Measurements from ENCODE around the gene LOXHD1. TPM values are rescaled to one million over a fixed set of nuclear protein-coding genes. Genes with fewer than 3 reads are reported as not detected.

Gene LOXHD1
- total RNA-seq, 1 experiment from 2014 or later: not detected

- H3K4me3 ChIP-seq (ENCODE audit: low read depth in 2 of 2, low read length in 2 of 2): no peak overlapping the region
- in situ Hi-C loops (cut with HindIII; ENCODE audit: low pct_unique_long_range_greater_than_20kb, low sequenced_read_pairs): no loop called here
- TF ChIP-seq POLR2AphosphoS5 (IDR thresholded peaks at IDR 0.05; ENCODE audit: low read depth, low read length): no peak
- no peaks in the 10 kb centered on the region for H3K4me1 ChIP-seq (ENCODE audit: control insufficient read depth, insufficient read depth, low read length)
- no peaks in the 10 kb centered on the region for H3K9me3 ChIP-seq (ENCODE audit: control insufficient read depth, insufficient read depth, low read depth, low read length)
- ATAC-seq (no peak), DNase-seq (ENCODE audit: low read depth, low spot score) (no peak)
- H3K27ac ChIP-seq (ENCODE audit: low read length): no peak overlapping the region
- intact Hi-C loops (cut with micrococcal nuclease; ENCODE audit: unreplicated experiment): no loop called here
- POLR2A ChIA-PET: no interaction called here
- no TSS peak for BruUV-seq (replicated peaks)
- H3K36me3 ChIP-seq (ENCODE audit: control insufficient read depth, insufficient read depth, low read length): no peaks in the 10 kb centered on the region
- no peaks in the 10 kb centered on the region for H3K27me3 ChIP-seq (ENCODE audit: control insufficient read depth, insufficient read depth, low read length)
- CTCF ChIA-PET: no interaction called here
These were observed 29.9 kb downstream of the LOXHD1 start for GRCh38 chr18:46627136-46627535.

- TF ChIP-seq POLR2AphosphoS5 (IDR thresholded peaks at IDR 0.05; ENCODE audit: low read depth, low read length) (no peak), CTCF (IDR thresholded peaks at IDR 0.05) (no peak)
- Histone ChIP-seq H3K27me3 (ENCODE audit: control insufficient read depth, insufficient read depth, low read length) (no peaks in the 10 kb centered on the region), H3K4me1 (ENCODE audit: control insufficient read depth, insufficient read depth, low read length) (no peaks in the 10 kb centered on the region), H3K9me3 (ENCODE audit: control insufficient read depth, insufficient read depth, low read depth, low read length) (no peaks in the 10 kb centered on the region), H3K4me3 (ENCODE audit: low read depth in 2 of 2, low read length in 2 of 2) (no peak overlapping the region), H3K36me3 (ENCODE audit: control insufficient read depth, insufficient read depth, low read length) (no peaks in the 10 kb centered on the region), H3K27ac (ENCODE audit: low read length) (no peak overlapping the region)
- ChIA-PET POLR2A (interaction anchor here (0.6 to 0.7 kb wide), 2 partner anchors 212 to 373 kb away, joined by 4 to 5 read pairs; no protein-coding TSS in a partner anchor), CTCF (interaction anchor here (0.7 kb wide), 3 partner anchors 63 to 161 kb away, joined by 3 to 4 read pairs (median 3); no protein-coding TSS in a partner anchor)
- no TSS peak for BruUV-seq (replicated peaks)
- intact Hi-C loops (cut with micrococcal nuclease; ENCODE audit: unreplicated experiment): no loop called here
- in situ Hi-C loops (cut with HindIII; ENCODE audit: low pct_unique_long_range_greater_than_20kb, low sequenced_read_pairs): no loop called here
- no peak for ATAC-seq
- no peak for DNase-seq (ENCODE audit: low read depth, low spot score)
These were observed 32.0 kb downstream of the LOXHD1 start for GRCh38 chr18:46625069-46625468.

GRCh38 chr18:46624127-46624526 lies 32.9 kb downstream of the LOXHD1 start:
- H3K27me3 ChIP-seq (ENCODE audit: control insufficient read depth, insufficient read depth, low read length): no peaks in the 10 kb centered on the region
- no peaks in the 10 kb centered on the region for H3K36me3 ChIP-seq (ENCODE audit: control insufficient read depth, insufficient read depth, low read length)
- POLR2A ChIA-PET: no interaction called here
- no TSS peak for BruUV-seq (replicated peaks)
- DNase-seq (ENCODE audit: low read depth, low spot score): no peak
- no peaks in the 10 kb centered on the region for H3K9me3 ChIP-seq (ENCODE audit: control insufficient read depth, insufficient read depth, low read depth, low read length)
- H3K4me3 ChIP-seq (ENCODE audit: low read depth in 2 of 2, low read length in 2 of 2): no peak overlapping the region
- H3K4me1 ChIP-seq (ENCODE audit: control insufficient read depth, insufficient read depth, low read length): no peaks in the 10 kb centered on the region
- no peak for ATAC-seq
- in situ Hi-C loops (cut with HindIII; ENCODE audit: low pct_unique_long_range_greater_than_20kb, low sequenced_read_pairs) (no loop called here), intact Hi-C loops (cut with micrococcal nuclease; ENCODE audit: unreplicated experiment) (no loop called here)
- H3K27ac ChIP-seq (ENCODE audit: low read length): no peak overlapping the region
- CTCF ChIA-PET: interaction anchor here (2.0 kb wide), 1 partner anchor 343 kb away, joined by 10 read pairs; no protein-coding TSS in a partner anchor
- TF ChIP-seq POLR2AphosphoS5 (IDR thresholded peaks at IDR 0.05; ENCODE audit: low read depth, low read length) (no peak), SIN3A (IDR thresholded peaks at IDR 0.05; ENCODE audit: borderline replicate concordance, insufficient read depth, low read depth, low read length) (no peak), TCF7L2 (IDR thresholded peaks at IDR 0.05; ENCODE audit: low read depth, low read length) (no peak), REST (IDR thresholded peaks at IDR 0.05; ENCODE audit: insufficient read depth in 1 of 2, low read depth in 2 of 2, low read length in 1 of 2) (no peak), CTCF (IDR thresholded peaks at IDR 0.05) (no peak)

All from Panc1 (cell line).